Astrocyte (in vitro differentiated cells and primary cell): ENCODE measurements around the gene HPS3. TPM values are rescaled to one million over a fixed set of nuclear protein-coding genes. Genes with fewer than 3 reads are reported as not detected.

Source experiments
- DNase-seq: peaks from one replicate; pipeline ENCODE4 v3.0.0-alpha.2; 2010; ENCODE audit warnings: low read depth
- FAIRE-seq: peaks from 2 replicates; lab custom pipeline; 2011; peaks lifted over from hg19 to GRCh38; lab: Jason Lieb, UNC
- H2AFZ ChIP-seq: 2 replicates; pipeline ENCODE4 v1.6.0; 2012; ENCODE audit warnings: low read depth, low read length, inconsistent platforms
- H3K27ac ChIP-seq: 2 replicates; pipeline ENCODE4 v1.5.1; 2011; ENCODE audit warnings: low read depth, low read length, inconsistent platforms
- H3K27me3 ChIP-seq: 2 replicates; pipeline ENCODE4 v1.6.0; 2011; ENCODE audit warnings: low read length, inconsistent platforms; ENCODE audit not compliant: insufficient read depth
- H3K36me3 ChIP-seq: 2 replicates; pipeline ENCODE4 v1.5.1; 2011; ENCODE audit warnings: low read length, inconsistent platforms; ENCODE audit not compliant: insufficient read depth
- H3K4me1 ChIP-seq: 2 replicates; pipeline ENCODE4 v1.5.1; 2011; ENCODE audit warnings: low read length, inconsistent platforms; ENCODE audit not compliant: insufficient read depth
- H3K4me2 ChIP-seq: 2 replicates; pipeline ENCODE4 v1.6.0; 2012; ENCODE audit warnings: low read length, inconsistent platforms
- H3K4me3 ChIP-seq: 2 replicates; pipeline ENCODE4 v1.5.1; 2011; ENCODE audit warnings: low read depth, mild to moderate bottlenecking, low read length, inconsistent platforms; ENCODE audit not compliant: insufficient read depth
- H3K79me2 ChIP-seq: 2 replicates; pipeline ENCODE4 v1.6.0; 2012; ENCODE audit warnings: mild to moderate bottlenecking, low read length, inconsistent platforms; ENCODE audit not compliant: insufficient read depth
- H3K9ac ChIP-seq: 2 replicates; pipeline ENCODE4 v1.6.0; 2012; ENCODE audit warnings: mild to moderate bottlenecking, low read length, inconsistent platforms
- H3K9me3 ChIP-seq: 2 replicates; pipeline ENCODE4 v1.5.1; 2012; ENCODE audit warnings: low read depth, mild to moderate bottlenecking, low read length, inconsistent platforms; ENCODE audit not compliant: insufficient read depth
- H4K20me1 ChIP-seq: 2 replicates; pipeline ENCODE4 v1.6.0; 2012; ENCODE audit warnings: low read length, inconsistent platforms; ENCODE audit not compliant: insufficient read depth
- H3K27ac Mint-ChIP-seq: one replicate; pipeline ENCODE4 v1.8.0; 2021; ENCODE audit warnings: mild to moderate bottlenecking, mixed read lengths; ENCODE audit not compliant: unreplicated experiment
- H3K27me3 Mint-ChIP-seq: one replicate; pipeline ENCODE4 v1.8.0; 2021; ENCODE audit warnings: low read depth, mixed read lengths; ENCODE audit not compliant: unreplicated experiment
- H3K36me3 Mint-ChIP-seq: one replicate; pipeline ENCODE4 v1.8.0; 2021; ENCODE audit warnings: low read depth, mixed read lengths; ENCODE audit not compliant: unreplicated experiment
- H3K4me1 Mint-ChIP-seq: one replicate; pipeline ENCODE4 v1.8.0; 2021; ENCODE audit warnings: low read depth, mixed read lengths; ENCODE audit not compliant: unreplicated experiment
- H3K4me3 Mint-ChIP-seq: one replicate; pipeline ENCODE4 v1.8.0; 2021; ENCODE audit warnings: mild to moderate bottlenecking, moderate library complexity, mixed read lengths; ENCODE audit not compliant: unreplicated experiment
- H3K9me3 Mint-ChIP-seq: one replicate; pipeline ENCODE4 v1.8.0; 2021; ENCODE audit warnings: mild to moderate bottlenecking, mixed read lengths; ENCODE audit not compliant: unreplicated experiment
- EZH2 ChIP-seq: IDR thresholded peaks from 2 replicates; pipeline ENCODE4 v1.6.1; 2012; ENCODE audit warnings: mild to moderate bottlenecking, low read length, inconsistent platforms; ENCODE audit not compliant: insufficient read depth
- total RNA-seq: library from RNA; stranded (reverse); gene quantifications from 2 replicates; pipeline ENCODE4 v1.2.1, GENCODE V29; 2021
- TF ChIP-seq, protein P1 (sequence below): IDR thresholded peaks from 2 replicates; pipeline ENCODE4 v1.5.1; 2011; ENCODE audit warnings: low read depth, mild to moderate bottlenecking, inconsistent platforms, low read length, moderate library complexity; ENCODE audit not compliant: insufficient read depth

The HPS3 gene
- total RNA-seq, 1 donor from 2014 or later = 10.9 TPM

DNA sequence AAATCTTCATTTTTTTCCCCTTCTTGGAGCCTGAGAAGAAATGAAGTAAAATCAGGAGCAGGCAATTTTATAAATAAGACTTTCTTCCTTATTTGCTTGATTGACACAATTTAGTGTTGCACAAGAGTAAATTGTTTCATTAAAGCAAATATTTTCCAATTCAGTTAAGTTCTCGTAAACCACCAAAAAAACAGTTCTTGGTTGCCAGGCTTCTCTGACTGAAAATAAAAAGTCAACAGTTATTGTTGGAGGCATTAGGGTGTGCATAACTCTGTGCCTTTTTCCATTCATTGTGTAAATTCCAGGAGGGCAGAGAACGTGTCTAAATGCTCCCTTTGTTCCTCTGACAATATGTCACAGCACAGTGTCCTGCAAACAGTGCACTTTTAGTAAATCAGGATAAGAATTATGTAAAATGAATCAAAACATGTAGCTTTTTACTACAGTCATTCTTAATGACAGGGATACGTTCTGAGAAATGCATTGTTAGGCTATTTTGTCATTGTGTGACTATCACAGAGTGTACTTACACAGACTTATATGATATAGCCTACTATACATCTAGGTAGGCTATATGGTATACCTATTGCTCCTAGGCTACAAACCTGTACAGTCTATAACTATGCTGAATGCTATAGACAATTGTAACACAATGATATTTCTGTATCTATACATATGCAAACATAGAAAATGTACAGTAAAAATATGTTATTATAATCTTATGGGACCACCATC, 92.5 kb downstream of the HPS3 start, which contains the start of gene CP:
Gene CP (minus strand): TSS at position 47 of the 735 bp plus-strand sequence. CDS start 37 bp downstream, at position 10.
- H3K4me1 Mint-ChIP-seq = peaks cover 22% of the 10 kb centered on the region
- no peaks in the 10 kb centered on the region for H3K79me2 ChIP-seq
- H3K4me2 ChIP-seq = no peak within 1 kb of the TSS
- H3K9me3 ChIP-seq = no peaks in the 10 kb centered on the region
- DNase-seq (no peak), FAIRE-seq (no peak)
- peak within 1 kb of the TSS; percentile 39 for H2AFZ ChIP-seq
- H3K27me3 ChIP-seq = no peaks in the 10 kb centered on the region
- H3K4me3 ChIP-seq = no peak within 1 kb of the TSS
- no peaks in the 10 kb centered on the region for H3K9me3 Mint-ChIP-seq
- H4K20me1 ChIP-seq = no peaks in the 10 kb centered on the region
- no peak within 1 kb of the TSS for H3K27ac ChIP-seq
- H3K27me3 Mint-ChIP-seq = no peaks in the 10 kb centered on the region
- H3K9ac ChIP-seq = no peak within 1 kb of the TSS
- no peak within 1 kb of the TSS for H3K27ac Mint-ChIP-seq
- no peaks in the 10 kb centered on the region for H3K36me3 ChIP-seq
- no peak for TF ChIP-seq EZH2
- TF ChIP-seq, protein P1, sequence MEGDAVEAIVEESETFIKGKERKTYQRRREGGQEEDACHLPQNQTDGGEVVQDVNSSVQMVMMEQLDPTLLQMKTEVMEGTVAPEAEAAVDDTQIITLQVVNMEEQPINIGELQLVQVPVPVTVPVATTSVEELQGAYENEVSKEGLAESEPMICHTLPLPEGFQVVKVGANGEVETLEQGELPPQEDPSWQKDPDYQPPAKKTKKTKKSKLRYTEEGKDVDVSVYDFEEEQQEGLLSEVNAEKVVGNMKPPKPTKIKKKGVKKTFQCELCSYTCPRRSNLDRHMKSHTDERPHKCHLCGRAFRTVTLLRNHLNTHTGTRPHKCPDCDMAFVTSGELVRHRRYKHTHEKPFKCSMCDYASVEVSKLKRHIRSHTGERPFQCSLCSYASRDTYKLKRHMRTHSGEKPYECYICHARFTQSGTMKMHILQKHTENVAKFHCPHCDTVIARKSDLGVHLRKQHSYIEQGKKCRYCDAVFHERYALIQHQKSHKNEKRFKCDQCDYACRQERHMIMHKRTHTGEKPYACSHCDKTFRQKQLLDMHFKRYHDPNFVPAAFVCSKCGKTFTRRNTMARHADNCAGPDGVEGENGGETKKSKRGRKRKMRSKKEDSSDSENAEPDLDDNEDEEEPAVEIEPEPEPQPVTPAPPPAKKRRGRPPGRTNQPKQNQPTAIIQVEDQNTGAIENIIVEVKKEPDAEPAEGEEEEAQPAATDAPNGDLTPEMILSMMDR = no peak
- H3K4me1 ChIP-seq = peaks cover 15% of the 10 kb centered on the region
- no peaks in the 10 kb centered on the region for H3K36me3 Mint-ChIP-seq
- no peak within 1 kb of the TSS for H3K4me3 Mint-ChIP-seq

Other genes with a start within 250 kb of the HPS3 start
- gene GYG1, start 138.1 kb upstream of the HPS3 start, total RNA-seq = 38.1 and 41.9 TPM in 2 replicates
- gene HLTF, start 43.1 kb upstream of the HPS3 start, total RNA-seq = 19.5 and 23.1 TPM in 2 replicates
- gene CP, start 92.2 kb downstream of the HPS3 start, total RNA-seq = 0.48 TPM in 1 of 2 replicates, not detected in the other
- 4.0 and 5.6 TPM in 2 replicates for gene TM4SF18, start 204.0 kb downstream of the HPS3 start, total RNA-seq
- gene TM4SF1, start 248.0 kb downstream of the HPS3 start, total RNA-seq = 28.9 and 31.3 TPM in 2 replicates